ENCODE results near the gene POU2F2. TPM values are rescaled to one million over a fixed set of nuclear protein-coding genes. Genes with fewer than 3 reads are reported as not detected.

Gene POU2F2
- total and polyA plus RNA-seq, 9 donors = 0.52 to 4.3 (median 1.2) TPM; not detected in 1

DNA sequence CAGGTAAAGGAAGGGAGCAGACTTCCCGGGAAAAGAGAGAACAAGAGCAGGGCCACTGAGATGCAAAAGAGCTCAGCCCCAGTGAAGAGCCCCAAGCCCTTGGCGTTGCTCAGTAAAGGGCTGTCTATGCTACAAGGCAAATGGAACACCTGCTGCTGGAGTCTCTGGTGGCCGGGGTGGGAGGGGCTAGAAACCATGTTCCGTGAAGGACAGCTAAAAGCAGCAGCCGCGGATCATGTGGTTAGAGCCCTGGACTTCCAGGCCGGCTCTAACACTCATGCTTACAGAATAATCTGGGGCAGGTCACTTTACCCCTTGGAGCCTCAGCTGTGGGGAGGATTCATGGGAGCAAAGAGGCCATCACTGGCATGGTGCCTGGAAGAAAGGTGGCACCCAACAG, 17.8 kb downstream of the POU2F2 start:
- intact Hi-C loops (cut with DNase I) = no loop called here
- Histone ChIP-seq H3K36me3 (no peaks in the 10 kb centered on the region), H3K27ac (no peak overlapping the region), H3K9me3 (no peaks in the 10 kb centered on the region), H3K27me3 (no peaks in the 10 kb centered on the region), H3K4me3 (no peak overlapping the region), H3K4me1 (ENCODE audit: insufficient read depth) (no peaks in the 10 kb centered on the region)
- TF ChIP-seq EP300 (IDR thresholded peaks at IDR 0.05) (no peak), POLR2A (IDR thresholded peaks at IDR 0.05) (no peak)
- TF ChIP-seq, protein P1, sequence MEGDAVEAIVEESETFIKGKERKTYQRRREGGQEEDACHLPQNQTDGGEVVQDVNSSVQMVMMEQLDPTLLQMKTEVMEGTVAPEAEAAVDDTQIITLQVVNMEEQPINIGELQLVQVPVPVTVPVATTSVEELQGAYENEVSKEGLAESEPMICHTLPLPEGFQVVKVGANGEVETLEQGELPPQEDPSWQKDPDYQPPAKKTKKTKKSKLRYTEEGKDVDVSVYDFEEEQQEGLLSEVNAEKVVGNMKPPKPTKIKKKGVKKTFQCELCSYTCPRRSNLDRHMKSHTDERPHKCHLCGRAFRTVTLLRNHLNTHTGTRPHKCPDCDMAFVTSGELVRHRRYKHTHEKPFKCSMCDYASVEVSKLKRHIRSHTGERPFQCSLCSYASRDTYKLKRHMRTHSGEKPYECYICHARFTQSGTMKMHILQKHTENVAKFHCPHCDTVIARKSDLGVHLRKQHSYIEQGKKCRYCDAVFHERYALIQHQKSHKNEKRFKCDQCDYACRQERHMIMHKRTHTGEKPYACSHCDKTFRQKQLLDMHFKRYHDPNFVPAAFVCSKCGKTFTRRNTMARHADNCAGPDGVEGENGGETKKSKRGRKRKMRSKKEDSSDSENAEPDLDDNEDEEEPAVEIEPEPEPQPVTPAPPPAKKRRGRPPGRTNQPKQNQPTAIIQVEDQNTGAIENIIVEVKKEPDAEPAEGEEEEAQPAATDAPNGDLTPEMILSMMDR (IDR thresholded peaks at IDR 0.05) = no peak
- no peak for DNase-seq
- WGBS, 3 donors = 29 to 35% (median 32%) methylated on average over 7 of the region's 7 CpGs

DNA sequence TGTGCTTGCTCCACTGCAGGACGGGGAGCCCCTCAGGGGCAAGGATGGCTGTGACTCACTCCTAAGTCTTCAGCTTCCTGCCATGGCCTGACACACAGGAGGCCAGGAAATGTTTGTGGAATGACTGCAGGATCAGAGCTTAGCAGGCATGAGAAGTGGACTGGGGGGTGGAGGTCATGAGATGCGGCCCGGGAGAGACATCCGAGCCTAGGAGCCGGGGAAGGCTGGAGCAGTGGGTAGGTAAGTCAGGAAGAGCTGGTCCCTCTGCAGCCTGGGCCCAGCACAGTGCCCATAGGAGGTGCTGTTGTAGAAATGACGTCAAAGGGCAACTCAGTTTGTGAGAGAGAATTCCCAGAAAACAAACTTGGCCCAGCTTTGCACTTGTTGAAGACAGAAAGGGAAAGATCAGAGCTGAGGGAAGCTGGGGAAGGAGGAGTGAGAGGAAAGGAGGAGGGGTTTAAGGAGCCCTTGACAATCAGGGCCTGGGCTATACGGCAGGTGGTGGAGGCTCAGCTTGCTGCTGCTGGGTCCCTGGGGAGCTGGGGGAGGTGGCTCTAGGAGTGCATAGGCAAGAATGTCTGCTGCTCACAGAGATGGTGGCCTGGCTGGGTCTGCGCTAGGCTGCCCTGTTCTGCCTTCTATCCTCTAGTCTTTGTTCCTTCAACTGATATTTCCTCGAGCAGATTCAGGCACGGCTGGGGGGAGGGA, 18.5 kb downstream of the POU2F2 start:
- Histone ChIP-seq H3K27ac (no peak overlapping the region), H3K4me1 (ENCODE audit: insufficient read depth) (peaks cover 4% of the 10 kb centered on the region), H3K4me3 (no peak overlapping the region), H3K27me3 (no peaks in the 10 kb centered on the region), H3K9me3 (no peaks in the 10 kb centered on the region), H3K36me3 (no peaks in the 10 kb centered on the region)
- DNase-seq = no peak
- TF ChIP-seq, protein P1 (IDR thresholded peaks at IDR 0.05) = no peak
- TF ChIP-seq EP300 (IDR thresholded peaks at IDR 0.05) (no peak), POLR2A (IDR thresholded peaks at IDR 0.05) (no peak)
- intact Hi-C loops (cut with DNase I) = no loop called here
- WGBS, 3 donors = 36 to 44% (median 36%) methylated on average over 10 of the region's 10 CpGs

DNA sequence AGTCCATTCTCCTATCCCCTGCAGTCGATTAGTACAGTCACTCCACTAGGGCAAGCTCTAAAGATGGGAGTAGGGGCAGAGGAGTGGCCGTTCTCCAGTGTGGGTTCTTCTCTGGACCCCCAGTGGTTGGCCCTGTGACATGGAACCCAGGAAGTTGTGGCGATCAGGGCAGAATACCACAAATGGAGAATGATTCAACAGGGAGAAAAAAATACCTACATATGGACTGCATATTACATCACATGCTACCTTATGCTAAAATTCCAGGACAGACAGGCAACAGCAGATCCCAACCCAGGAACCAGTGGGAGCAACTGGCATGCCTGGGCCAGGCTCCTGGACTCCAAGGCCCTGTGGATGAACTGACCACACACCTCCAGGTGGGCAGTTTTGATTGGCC, 20.4 kb downstream of the POU2F2 start:
- no peak for DNase-seq
- intact Hi-C loops (cut with DNase I) = no loop called here
- no peak for TF ChIP-seq POLR2A (IDR thresholded peaks at IDR 0.05)
- Histone ChIP-seq H3K4me1 (ENCODE audit: insufficient read depth) (peaks cover 4% of the 10 kb centered on the region), H3K36me3 (no peaks in the 10 kb centered on the region), H3K27me3 (no peaks in the 10 kb centered on the region), H3K9me3 (no peaks in the 10 kb centered on the region), H3K4me3 (no peak overlapping the region), H3K27ac (no peak overlapping the region)
- 73 to 89% (median 76%) methylated on average over 3 of the region's 3 CpGs for WGBS, 3 donors

DNA sequence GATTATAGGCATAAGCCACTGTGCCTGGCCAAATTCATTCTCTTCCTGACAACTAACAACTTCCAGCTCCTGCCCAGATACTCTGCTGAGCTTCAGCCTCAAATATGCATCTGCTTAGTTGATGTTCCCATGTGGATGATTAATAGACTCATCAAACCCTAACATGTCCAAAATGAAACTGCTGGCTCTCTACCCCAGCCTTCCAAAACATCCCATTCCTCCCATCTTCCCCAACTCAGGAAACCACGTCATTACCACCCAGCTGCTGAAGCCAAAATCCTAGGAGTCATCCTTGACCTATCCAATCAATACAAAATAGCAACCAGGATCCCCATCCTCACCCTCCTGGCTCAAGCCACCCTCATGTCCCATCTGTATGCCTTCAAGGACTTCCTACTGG, 20.9 kb downstream of the POU2F2 start:
- Histone ChIP-seq H3K27ac (no peak overlapping the region), H3K9me3 (no peaks in the 10 kb centered on the region), H3K4me3 (no peak overlapping the region), H3K4me1 (ENCODE audit: insufficient read depth) (peaks cover 4% of the 10 kb centered on the region), H3K27me3 (no peaks in the 10 kb centered on the region), H3K36me3 (no peaks in the 10 kb centered on the region)
- intact Hi-C loops (cut with DNase I) = no loop called here
- WGBS, 3 donors = 40 to 59% (median 44%) methylated on average over 1 of the region's 1 CpG
- TF ChIP-seq EP300 (IDR thresholded peaks at IDR 0.05) = no peak
- TF ChIP-seq, protein P1 (IDR thresholded peaks at IDR 0.05) = no peak
- no peak for TF ChIP-seq POLR2A (IDR thresholded peaks at IDR 0.05)
- no peak for DNase-seq

DNA sequence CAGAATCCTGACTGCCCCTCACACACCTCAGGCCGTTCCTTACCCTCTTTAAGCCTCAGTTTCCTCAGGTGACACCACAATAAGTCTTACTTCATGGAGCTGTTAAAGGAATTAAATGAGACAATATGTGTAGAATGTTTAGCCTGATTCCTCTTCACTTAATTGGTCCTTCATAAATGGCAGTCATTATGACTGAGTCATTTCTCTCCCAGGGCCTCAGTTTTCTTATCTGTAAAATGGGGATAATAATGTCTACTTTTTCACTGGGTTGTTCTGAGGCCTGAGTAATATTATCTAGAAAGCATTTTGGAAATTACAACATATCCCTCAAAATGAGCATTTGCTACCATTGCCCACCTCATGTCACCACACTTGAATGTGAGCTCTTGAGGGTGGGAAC, 21.6 kb downstream of the POU2F2 start:
- TF ChIP-seq, protein P1 (IDR thresholded peaks at IDR 0.05) = no peak
- TF ChIP-seq POLR2A (IDR thresholded peaks at IDR 0.05) (no peak), EP300 (IDR thresholded peaks at IDR 0.05) (no peak)
- WGBS, 3 donors = 88 to 90% (median 89%) methylated on average over 1 of the region's 1 CpG
- Histone ChIP-seq H3K4me3 (no peak overlapping the region), H3K9me3 (no peaks in the 10 kb centered on the region), H3K27me3 (no peaks in the 10 kb centered on the region), H3K4me1 (ENCODE audit: insufficient read depth) (peaks cover 4% of the 10 kb centered on the region), H3K36me3 (no peaks in the 10 kb centered on the region), H3K27ac (no peak overlapping the region)
- DNase-seq = no peak
- intact Hi-C loops (cut with DNase I) = no loop called here
